ENCODE results near the gene GALNT16.

Gene GALNT16

GRCh38 chr14:69364378-69364777 is 104.4 kb downstream of the GALNT16 start:
- WGBS, 2 experiments (ENCODE audit: insufficient coverage in 2 of 2) = 100% methylated on average over 1 of the region's 2 CpGs
- Histone ChIP-seq H3K36me3 (ENCODE audit: control insufficient read depth, insufficient read depth, low read length) (peaks cover 4% of the 10 kb centered on the region), H3K4me1 (ENCODE audit: control insufficient read depth, insufficient read depth, low read length, poor library complexity, severe bottlenecking) (no peaks in the 10 kb centered on the region), H3K4me3 (ENCODE audit: extremely low read depth, insufficient read depth, low read length, poor library complexity, severe bottlenecking) (no peak overlapping the region), H3K9me3 (ENCODE audit: control insufficient read depth, low read length) (no peaks in the 10 kb centered on the region), H3K27ac (ENCODE audit: low read depth, low read length, severe bottlenecking) (no peak overlapping the region)

- peaks cover 6% of the 10 kb centered on the region for H3K36me3 ChIP-seq (ENCODE audit: control insufficient read depth, insufficient read depth, low read length)
- 72 to 79% methylated on average over 3 of the region's 3 CpGs for WGBS, 2 experiments (ENCODE audit: insufficient coverage in 2 of 2)
- no peaks in the 10 kb centered on the region for H3K4me1 ChIP-seq (ENCODE audit: control insufficient read depth, insufficient read depth, low read length, poor library complexity, severe bottlenecking)
- no peak overlapping the region for H3K4me3 ChIP-seq (ENCODE audit: extremely low read depth, insufficient read depth, low read length, poor library complexity, severe bottlenecking)
- no peaks in the 10 kb centered on the region for H3K9me3 ChIP-seq (ENCODE audit: control insufficient read depth, low read length)
- no peak overlapping the region for H3K27ac ChIP-seq (ENCODE audit: low read depth, low read length, severe bottlenecking)
Measured at GRCh38 chr14:69366069-69366468, 106.1 kb downstream of the GALNT16 start.

- H3K4me1 ChIP-seq (ENCODE audit: control insufficient read depth, insufficient read depth, low read length, poor library complexity, severe bottlenecking) = no peaks in the 10 kb centered on the region
- H3K36me3 ChIP-seq (ENCODE audit: control insufficient read depth, insufficient read depth, low read length) = peaks cover 6% of the 10 kb centered on the region
- WGBS, 2 experiments (ENCODE audit: insufficient coverage in 2 of 2) = 89 to 95% methylated on average over 3 to 4 of the region's 4 CpGs
- H3K27ac ChIP-seq (ENCODE audit: low read depth, low read length, severe bottlenecking) = no peak overlapping the region
- H3K9me3 ChIP-seq (ENCODE audit: control insufficient read depth, low read length) = no peaks in the 10 kb centered on the region
- H3K4me3 ChIP-seq (ENCODE audit: extremely low read depth, insufficient read depth, low read length, poor library complexity, severe bottlenecking) = no peak overlapping the region
Measured at GRCh38 chr14:69366761-69367160, 106.8 kb downstream of the GALNT16 start.

GRCh38 chr14:69368381-69368780 is 108.4 kb downstream of the GALNT16 start:
- H3K27ac ChIP-seq (ENCODE audit: low read depth, low read length, severe bottlenecking) = no peak overlapping the region
- H3K9me3 ChIP-seq (ENCODE audit: control insufficient read depth, low read length) = no peaks in the 10 kb centered on the region
- H3K4me3 ChIP-seq (ENCODE audit: extremely low read depth, insufficient read depth, low read length, poor library complexity, severe bottlenecking) = no peak overlapping the region
- WGBS, 2 experiments (ENCODE audit: insufficient coverage in 2 of 2) = 86% methylated on average over 1 of the region's 1 CpG; no CpG with 5 or more reads in 1 of the 2 experiments
- peaks cover 10% of the 10 kb centered on the region for H3K36me3 ChIP-seq (ENCODE audit: control insufficient read depth, insufficient read depth, low read length)
- H3K4me1 ChIP-seq (ENCODE audit: control insufficient read depth, insufficient read depth, low read length, poor library complexity, severe bottlenecking) = no peaks in the 10 kb centered on the region

- H3K27ac ChIP-seq (ENCODE audit: low read depth, low read length, severe bottlenecking) = no peak overlapping the region
- no peaks in the 10 kb centered on the region for H3K4me1 ChIP-seq (ENCODE audit: control insufficient read depth, insufficient read depth, low read length, poor library complexity, severe bottlenecking)
- H3K4me3 ChIP-seq (ENCODE audit: extremely low read depth, insufficient read depth, low read length, poor library complexity, severe bottlenecking) = no peak overlapping the region
- 59 to 64% methylated on average over 2 to 5 of the region's 5 CpGs for WGBS, 2 experiments (ENCODE audit: insufficient coverage in 2 of 2)
- H3K36me3 ChIP-seq (ENCODE audit: control insufficient read depth, insufficient read depth, low read length) = peaks cover 18% of the 10 kb centered on the region
- no peaks in the 10 kb centered on the region for H3K9me3 ChIP-seq (ENCODE audit: control insufficient read depth, low read length)
Measured at GRCh38 chr14:69370061-69370460, 110.1 kb downstream of the GALNT16 start.

GRCh38 chr14:69372146-69372545 is 112.2 kb downstream of the GALNT16 start:
- Histone ChIP-seq H3K4me1 (ENCODE audit: control insufficient read depth, insufficient read depth, low read length, poor library complexity, severe bottlenecking) (no peaks in the 10 kb centered on the region), H3K9me3 (ENCODE audit: control insufficient read depth, low read length) (no peaks in the 10 kb centered on the region), H3K36me3 (ENCODE audit: control insufficient read depth, insufficient read depth, low read length) (peaks cover 38% of the 10 kb centered on the region), H3K27ac (ENCODE audit: low read depth, low read length, severe bottlenecking) (no peak overlapping the region), H3K4me3 (ENCODE audit: extremely low read depth, insufficient read depth, low read length, poor library complexity, severe bottlenecking) (no peak overlapping the region)
- WGBS, 2 experiments (ENCODE audit: insufficient coverage in 2 of 2) = 100% methylated on average over 1 of the region's 3 CpGs

GRCh38 chr14:69373104-69373503 is 113.1 kb downstream of the GALNT16 start:
- 100% methylated on average over 1 of the region's 1 CpG; no CpG with 5 or more reads in 1 of the 2 experiments for WGBS, 2 experiments (ENCODE audit: insufficient coverage in 2 of 2)
- no peaks in the 10 kb centered on the region for H3K4me1 ChIP-seq (ENCODE audit: control insufficient read depth, insufficient read depth, low read length, poor library complexity, severe bottlenecking)
- no peak overlapping the region for H3K4me3 ChIP-seq (ENCODE audit: extremely low read depth, insufficient read depth, low read length, poor library complexity, severe bottlenecking)
- no peaks in the 10 kb centered on the region for H3K9me3 ChIP-seq (ENCODE audit: control insufficient read depth, low read length)
- peaks cover 48% of the 10 kb centered on the region for H3K36me3 ChIP-seq (ENCODE audit: control insufficient read depth, insufficient read depth, low read length)
- no peak overlapping the region for H3K27ac ChIP-seq (ENCODE audit: low read depth, low read length, severe bottlenecking)

- H3K36me3 ChIP-seq (ENCODE audit: control insufficient read depth, insufficient read depth, low read length) = peaks cover 56% of the 10 kb centered on the region
- no peaks in the 10 kb centered on the region for H3K9me3 ChIP-seq (ENCODE audit: control insufficient read depth, low read length)
- no peak overlapping the region for H3K27ac ChIP-seq (ENCODE audit: low read depth, low read length, severe bottlenecking)
- no peak overlapping the region for H3K4me3 ChIP-seq (ENCODE audit: extremely low read depth, insufficient read depth, low read length, poor library complexity, severe bottlenecking)
- H3K4me1 ChIP-seq (ENCODE audit: control insufficient read depth, insufficient read depth, low read length, poor library complexity, severe bottlenecking) = no peaks in the 10 kb centered on the region
Measured at GRCh38 chr14:69374235-69374634, 114.3 kb downstream of the GALNT16 start.

GRCh38 chr14:69375182-69375581 is 115.2 kb downstream of the GALNT16 start:
- Histone ChIP-seq H3K4me1 (ENCODE audit: control insufficient read depth, insufficient read depth, low read length, poor library complexity, severe bottlenecking) (no peaks in the 10 kb centered on the region), H3K9me3 (ENCODE audit: control insufficient read depth, low read length) (no peaks in the 10 kb centered on the region), H3K36me3 (ENCODE audit: control insufficient read depth, insufficient read depth, low read length) (peaks cover 60% of the 10 kb centered on the region), H3K4me3 (ENCODE audit: extremely low read depth, insufficient read depth, low read length, poor library complexity, severe bottlenecking) (no peak overlapping the region), H3K27ac (ENCODE audit: low read depth, low read length, severe bottlenecking) (no peak overlapping the region)
- no CpG with 5 or more reads among the region's 3 CpGs for WGBS, 2 experiments (ENCODE audit: insufficient coverage in 2 of 2)

- Histone ChIP-seq H3K4me1 (ENCODE audit: control insufficient read depth, insufficient read depth, low read length, poor library complexity, severe bottlenecking) (no peaks in the 10 kb centered on the region), H3K27ac (ENCODE audit: low read depth, low read length, severe bottlenecking) (no peak overlapping the region), H3K4me3 (ENCODE audit: extremely low read depth, insufficient read depth, low read length, poor library complexity, severe bottlenecking) (no peak overlapping the region), H3K9me3 (ENCODE audit: control insufficient read depth, low read length) (no peaks in the 10 kb centered on the region), H3K36me3 (ENCODE audit: control insufficient read depth, insufficient read depth, low read length) (peaks cover 66% of the 10 kb centered on the region)
- WGBS, 2 experiments (ENCODE audit: insufficient coverage in 2 of 2) = 94 to 96% methylated on average over 5 of the region's 5 CpGs
Measured at GRCh38 chr14:69375722-69376121, 115.8 kb downstream of the GALNT16 start.

- no peaks in the 10 kb centered on the region for H3K9me3 ChIP-seq (ENCODE audit: control insufficient read depth, low read length)
- H3K4me1 ChIP-seq (ENCODE audit: control insufficient read depth, insufficient read depth, low read length, poor library complexity, severe bottlenecking) = no peaks in the 10 kb centered on the region
- H3K4me3 ChIP-seq (ENCODE audit: extremely low read depth, insufficient read depth, low read length, poor library complexity, severe bottlenecking) = no peak overlapping the region
- no peak overlapping the region for H3K27ac ChIP-seq (ENCODE audit: low read depth, low read length, severe bottlenecking)
- H3K36me3 ChIP-seq (ENCODE audit: control insufficient read depth, insufficient read depth, low read length) = peaks cover 70% of the 10 kb centered on the region
Measured at GRCh38 chr14:69376439-69376838, 116.5 kb downstream of the GALNT16 start.

GRCh38 chr14:69378274-69378673 is 118.3 kb downstream of the GALNT16 start:
- Histone ChIP-seq H3K27ac (ENCODE audit: low read depth, low read length, severe bottlenecking) (no peak overlapping the region), H3K36me3 (ENCODE audit: control insufficient read depth, insufficient read depth, low read length) (peaks cover 81% of the 10 kb centered on the region), H3K4me3 (ENCODE audit: extremely low read depth, insufficient read depth, low read length, poor library complexity, severe bottlenecking) (no peak overlapping the region), H3K9me3 (ENCODE audit: control insufficient read depth, low read length) (no peaks in the 10 kb centered on the region), H3K4me1 (ENCODE audit: control insufficient read depth, insufficient read depth, low read length, poor library complexity, severe bottlenecking) (no peaks in the 10 kb centered on the region)
- WGBS, 2 experiments (ENCODE audit: insufficient coverage in 2 of 2) = no CpG with 5 or more reads among the region's 2 CpGs

Data from mesodermal cell (in vitro differentiated cells).